PFSK-1 (cell line): ENCODE measurements around the gene TMPRSS7.

Source experiments
- FOXP2 ChIP-seq: optimal IDR thresholded peaks from 2 replicates; pipeline ENCODE3; 2011; ENCODE audit warnings: borderline replicate concordance, control low read depth, inconsistent platforms; ENCODE audit not compliant: insufficient read depth; ENCODE audit errors: extremely low read length, extremely low read depth
- POLR2AphosphoS5 ChIP-seq: IDR thresholded peaks from 2 replicates; pipeline ENCODE4 v1.6.1; 2012; ENCODE audit warnings: low read depth, mild to moderate bottlenecking, control low read depth, low read length, moderate library complexity
- SIN3A ChIP-seq: IDR thresholded peaks from 2 replicates; pipeline ENCODE4 v1.6.1; 2012; ENCODE audit warnings: mild to moderate bottlenecking, low read length, moderate library complexity, borderline replicate concordance; ENCODE audit not compliant: insufficient read depth
- TAF1 ChIP-seq: IDR thresholded peaks from 2 replicates; pipeline ENCODE4 v1.6.1; 2012; ENCODE audit warnings: low read length, control low read depth, borderline replicate concordance; ENCODE audit not compliant: insufficient read depth
- TF ChIP-seq, protein P1 (sequence below), 2 experiments: IDR thresholded peaks; 2 replicates each; pipeline versions ENCODE4 v1.6.1 to v1.8.0; 2011 to 2012; ENCODE audit warnings: low read depth in 2 of 2, low read length in 2 of 2, control low read depth in 1 of 2, inconsistent platforms in 1 of 2, mild to moderate bottlenecking in 1 of 2, moderate library complexity in 1 of 2; ENCODE audit not compliant: insufficient read depth in 1 of 2

The TMPRSS7 gene

DNA sequence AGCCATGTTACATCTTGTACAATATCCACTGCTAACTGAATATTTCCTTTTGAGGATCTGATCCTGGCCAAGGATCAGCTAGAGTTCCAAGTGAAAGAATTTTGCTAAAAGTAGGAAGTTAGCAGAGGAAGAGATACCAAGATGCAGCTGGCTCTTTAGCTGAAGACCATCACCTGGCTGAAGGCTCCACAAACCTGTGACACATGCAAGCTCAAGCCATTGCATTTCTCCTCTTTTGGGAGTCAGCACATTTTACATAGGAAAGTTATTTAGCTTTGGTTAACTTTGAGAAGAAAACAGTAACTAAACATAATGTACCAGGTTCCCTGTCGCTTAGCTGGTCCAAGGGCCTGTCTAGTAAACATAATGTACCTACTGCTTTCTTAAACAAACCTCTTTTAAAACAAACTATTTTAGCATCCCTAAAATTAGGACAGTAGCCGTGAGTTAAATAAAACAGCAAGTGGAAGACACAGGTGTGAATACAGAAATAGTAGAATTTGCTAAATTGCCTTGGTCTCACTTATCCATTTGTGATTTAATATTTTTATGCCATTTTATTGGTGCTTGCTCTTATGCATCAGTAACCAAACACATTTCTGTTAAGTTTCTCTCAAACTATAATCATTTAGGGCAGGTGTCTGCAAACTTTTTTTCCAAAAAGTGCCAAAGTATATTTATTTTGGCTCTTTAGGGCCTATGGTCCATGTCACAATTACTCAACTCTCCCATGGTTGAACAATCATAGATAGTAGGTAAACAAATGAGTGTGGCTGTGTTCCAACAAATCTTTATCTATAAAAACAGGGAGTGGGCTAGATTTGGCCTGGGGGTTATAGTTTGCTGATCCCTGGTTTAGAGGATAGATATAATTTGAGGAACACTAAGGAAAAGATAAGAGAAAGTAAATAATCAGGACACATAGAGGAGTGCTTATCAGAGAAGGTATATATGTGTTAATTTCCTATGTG lies 87.3 kb downstream of the TMPRSS7 start:
- TF ChIP-seq, protein P1, sequence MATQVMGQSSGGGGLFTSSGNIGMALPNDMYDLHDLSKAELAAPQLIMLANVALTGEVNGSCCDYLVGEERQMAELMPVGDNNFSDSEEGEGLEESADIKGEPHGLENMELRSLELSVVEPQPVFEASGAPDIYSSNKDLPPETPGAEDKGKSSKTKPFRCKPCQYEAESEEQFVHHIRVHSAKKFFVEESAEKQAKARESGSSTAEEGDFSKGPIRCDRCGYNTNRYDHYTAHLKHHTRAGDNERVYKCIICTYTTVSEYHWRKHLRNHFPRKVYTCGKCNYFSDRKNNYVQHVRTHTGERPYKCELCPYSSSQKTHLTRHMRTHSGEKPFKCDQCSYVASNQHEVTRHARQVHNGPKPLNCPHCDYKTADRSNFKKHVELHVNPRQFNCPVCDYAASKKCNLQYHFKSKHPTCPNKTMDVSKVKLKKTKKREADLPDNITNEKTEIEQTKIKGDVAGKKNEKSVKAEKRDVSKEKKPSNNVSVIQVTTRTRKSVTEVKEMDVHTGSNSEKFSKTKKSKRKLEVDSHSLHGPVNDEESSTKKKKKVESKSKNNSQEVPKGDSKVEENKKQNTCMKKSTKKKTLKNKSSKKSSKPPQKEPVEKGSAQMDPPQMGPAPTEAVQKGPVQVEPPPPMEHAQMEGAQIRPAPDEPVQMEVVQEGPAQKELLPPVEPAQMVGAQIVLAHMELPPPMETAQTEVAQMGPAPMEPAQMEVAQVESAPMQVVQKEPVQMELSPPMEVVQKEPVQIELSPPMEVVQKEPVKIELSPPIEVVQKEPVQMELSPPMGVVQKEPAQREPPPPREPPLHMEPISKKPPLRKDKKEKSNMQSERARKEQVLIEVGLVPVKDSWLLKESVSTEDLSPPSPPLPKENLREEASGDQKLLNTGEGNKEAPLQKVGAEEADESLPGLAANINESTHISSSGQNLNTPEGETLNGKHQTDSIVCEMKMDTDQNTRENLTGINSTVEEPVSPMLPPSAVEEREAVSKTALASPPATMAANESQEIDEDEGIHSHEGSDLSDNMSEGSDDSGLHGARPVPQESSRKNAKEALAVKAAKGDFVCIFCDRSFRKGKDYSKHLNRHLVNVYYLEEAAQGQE (IDR thresholded peaks at IDR 0.05; ENCODE audit: insufficient read depth in 1 of 2, low read depth in 2 of 2, low read length in 2 of 2): no peak
- TF ChIP-seq POLR2AphosphoS5 (no peak), TAF1 (no peak), SIN3A (no peak), FOXP2 (no peak)

DNA sequence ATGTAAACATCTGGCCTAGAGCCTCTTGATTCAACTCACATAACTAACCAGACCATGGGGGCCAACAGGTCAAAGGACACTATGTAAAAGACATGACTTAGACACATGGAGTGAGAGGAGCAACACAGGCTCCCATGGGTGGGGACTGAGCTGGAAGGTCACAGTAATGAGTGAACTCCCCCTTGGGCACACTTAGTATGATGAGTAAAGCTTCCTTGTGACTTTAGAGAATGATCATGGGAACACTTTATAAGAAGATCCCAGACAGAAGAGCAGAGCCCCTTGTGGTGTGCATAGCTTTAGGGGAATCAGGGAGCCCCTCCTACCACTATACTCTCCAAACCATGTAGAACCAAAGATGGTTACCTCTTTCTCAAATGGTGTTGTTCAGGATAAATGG lies 88.3 kb downstream of the TMPRSS7 start:
- TF ChIP-seq, protein P1 (IDR thresholded peaks at IDR 0.05; ENCODE audit: insufficient read depth in 1 of 2, low read depth in 2 of 2, low read length in 2 of 2): no peak
- TF ChIP-seq POLR2AphosphoS5: no peak
- TF ChIP-seq SIN3A: no peak
- TF ChIP-seq TAF1: no peak
- no peak for TF ChIP-seq FOXP2

DNA sequence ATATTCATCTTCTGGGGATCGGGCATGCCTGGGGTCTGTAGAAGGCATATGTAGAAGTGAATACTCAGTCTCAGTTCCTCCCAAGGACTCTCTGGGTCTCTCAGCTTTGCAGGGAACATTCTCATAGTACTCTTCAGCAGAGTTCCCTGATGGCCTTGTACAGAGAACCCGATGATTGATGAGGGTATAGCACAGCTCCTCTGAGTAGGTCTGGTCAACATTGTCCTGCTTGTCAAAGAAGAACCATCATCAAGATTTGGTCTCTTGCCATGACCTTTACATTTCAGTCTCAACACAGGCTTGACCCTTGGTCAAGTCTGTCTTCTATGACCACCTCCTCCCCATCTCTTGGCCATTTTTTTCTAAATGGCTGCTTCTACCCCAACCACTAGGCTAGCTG lies 89.0 kb downstream of the TMPRSS7 start:
- no peak for TF ChIP-seq POLR2AphosphoS5
- TF ChIP-seq, protein P1 (IDR thresholded peaks at IDR 0.05; ENCODE audit: insufficient read depth in 1 of 2, low read depth in 2 of 2, low read length in 2 of 2): no peak
- no peak for TF ChIP-seq FOXP2
- TF ChIP-seq SIN3A: no peak
- no peak for TF ChIP-seq TAF1

DNA sequence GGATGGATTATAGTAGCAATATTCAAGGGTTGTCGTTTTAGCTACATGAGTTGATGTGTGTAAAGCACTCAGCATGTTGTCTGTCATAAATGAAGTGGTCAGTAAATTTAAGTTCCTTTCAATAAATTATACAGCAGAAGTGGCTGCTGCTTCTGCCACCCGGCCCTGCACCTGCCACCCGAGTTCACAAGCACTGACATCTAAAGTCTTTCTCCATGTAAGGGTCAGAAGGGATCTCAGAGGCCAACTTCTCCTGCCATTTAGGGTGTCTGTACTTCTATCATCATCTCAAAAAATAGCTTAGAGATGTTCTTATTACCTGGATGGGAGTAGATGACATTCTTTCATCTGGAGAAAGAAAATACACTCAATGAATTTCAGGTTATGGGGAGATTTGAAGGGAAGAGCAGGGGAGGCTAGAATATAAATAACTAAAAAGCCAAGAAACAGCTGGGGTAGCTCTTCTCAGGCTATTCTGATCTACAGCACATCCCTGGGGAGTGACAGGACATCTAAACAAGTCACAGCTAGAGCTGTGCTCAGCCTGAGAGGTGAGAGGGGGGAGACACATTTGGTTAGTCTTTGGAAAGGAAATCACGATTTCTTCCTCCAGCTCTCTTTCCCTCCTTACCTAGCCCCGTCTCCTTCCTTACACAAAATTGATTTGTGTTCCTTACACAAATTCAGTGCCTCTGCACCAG lies 90.5 kb downstream of the TMPRSS7 start:
- TF ChIP-seq FOXP2 (no peak), POLR2AphosphoS5 (no peak), SIN3A (no peak), TAF1 (no peak)
- TF ChIP-seq, protein P1 (IDR thresholded peaks at IDR 0.05; ENCODE audit: insufficient read depth in 1 of 2, low read depth in 2 of 2, low read length in 2 of 2): no peak
